Activated CD4-positive, alpha-beta T cell treated with anti-CD3 and anti-CD28 coated beads, Interleukin-2, amount 50 U/mL, for 1 hour (primary cell): ENCODE data around the gene MUTYH.
A peak's percentile ranks its signal among the peaks of the same experiment; 100 is the strongest.
"Not testable (repeated sequence)": the region's sequence is repeated elsewhere in the genome, so short reads cannot be mapped to it uniquely, and the experiment has no call there.

Source experiments
- DNase-seq: peaks from one replicate; pipeline ENCODE4 v3.0.0-alpha.2; 2020

MUTYH gene

DNA sequence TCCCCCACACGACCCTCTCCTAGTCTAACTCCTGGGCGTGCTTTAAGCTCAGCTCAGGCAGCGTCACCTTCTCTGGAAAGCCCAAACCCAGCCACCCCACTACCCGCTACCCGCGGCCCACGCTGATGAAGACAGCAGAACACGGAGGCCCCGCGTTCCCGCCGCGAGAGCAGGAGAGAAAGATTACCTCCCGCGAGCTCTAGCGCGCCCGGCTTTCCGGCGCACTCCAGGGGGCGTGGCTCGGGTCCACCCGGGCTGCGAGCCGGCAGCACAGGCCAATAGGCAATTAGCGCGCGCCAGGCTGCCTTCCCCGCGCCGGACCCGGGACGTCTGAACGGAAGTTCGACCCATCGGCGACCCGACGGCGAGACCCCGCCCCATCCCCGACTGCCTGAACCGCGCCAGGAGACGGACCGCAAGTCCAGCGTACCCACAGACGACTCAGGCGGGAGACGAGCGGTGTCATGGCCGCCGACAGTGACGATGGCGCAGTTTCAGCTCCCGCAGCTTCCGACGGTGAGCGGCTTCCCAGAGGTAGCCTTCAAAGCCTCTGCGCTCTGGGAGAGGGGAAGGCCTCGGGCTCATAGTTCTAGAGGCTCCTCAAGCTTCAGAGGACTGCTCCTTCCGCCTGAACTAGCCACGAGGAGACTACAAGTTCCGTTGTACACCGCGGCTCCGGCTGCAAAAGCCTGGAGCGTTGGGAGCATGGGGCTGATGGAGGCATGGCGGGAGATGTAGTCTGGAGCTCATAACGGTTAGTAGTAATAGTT is at the start of gene MUTYH, which contains the start of gene TOE1:
Gene MUTYH, minus strand, starts transcription at position 652 of the 770 bp plus-strand sequence. CDS start 5,935 bp downstream, outside the sequence.
Gene TOE1, plus strand, starts transcription at position 382 of the 770 bp plus-strand sequence. Its CDS starts 83 bp downstream, at position 465.
- DNase-seq, result peak; percentile 87

DNA sequence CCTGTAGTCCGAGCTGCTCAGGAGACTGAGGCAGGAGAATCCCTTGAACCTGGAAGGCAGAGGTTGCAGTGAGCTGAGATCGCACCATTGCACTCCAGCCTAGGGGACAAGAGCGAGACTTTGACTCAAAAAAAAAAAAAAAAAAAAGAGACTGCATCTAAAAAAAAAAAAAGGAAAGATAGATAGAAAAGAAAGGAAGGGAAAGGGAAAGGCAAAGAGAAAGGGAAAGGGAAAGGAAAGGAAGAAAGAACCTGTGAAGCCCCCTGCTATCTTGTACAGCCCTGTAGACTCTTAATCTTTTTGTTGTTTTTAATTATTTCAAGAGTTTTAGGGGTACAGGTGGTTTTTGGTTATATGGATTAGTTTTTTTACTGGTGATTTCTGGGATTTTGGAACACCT is 46.0 kb upstream of the MUTYH start:
- DNase-seq, result no peak

DNA sequence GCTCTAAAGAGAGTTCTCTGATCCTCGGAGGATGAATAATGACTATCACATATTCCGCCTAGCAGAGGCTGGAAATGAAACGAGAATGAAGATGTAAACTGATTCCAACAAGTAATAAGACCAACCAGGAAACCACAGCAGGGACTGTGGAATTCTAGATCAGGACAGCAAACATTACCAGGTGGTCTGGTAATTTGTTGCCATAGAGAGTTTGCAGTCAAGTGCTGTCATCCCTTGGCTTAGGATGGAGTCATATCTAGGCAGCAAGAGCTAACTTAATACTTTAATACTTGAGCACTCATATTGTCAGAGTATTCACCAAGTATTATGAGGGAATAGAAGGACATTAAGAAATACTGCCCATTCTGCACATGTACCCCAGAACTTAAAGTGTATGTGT is 45.1 kb upstream of the MUTYH start:
- DNase-seq, result no peak

DNA sequence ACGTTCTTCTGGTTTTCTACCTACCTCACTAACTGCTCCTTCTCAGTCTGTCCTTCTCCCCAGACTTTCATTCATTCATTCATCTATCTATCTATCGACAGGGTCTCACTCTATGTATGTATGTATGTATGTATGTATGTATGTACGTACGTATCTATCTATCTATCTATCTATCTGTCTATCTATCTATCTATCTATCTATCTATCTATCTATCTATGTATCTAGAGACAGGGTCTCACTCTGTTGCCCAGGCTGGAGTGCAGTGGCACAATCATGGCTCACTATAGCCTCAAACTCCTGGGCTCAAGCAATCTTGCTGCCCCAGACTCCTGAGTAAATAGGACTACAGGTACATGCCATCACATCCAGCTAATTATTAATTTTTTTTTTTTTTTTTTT is 44.0 kb upstream of the MUTYH start:
- DNase-seq, result not testable (repeated sequence)

DNA sequence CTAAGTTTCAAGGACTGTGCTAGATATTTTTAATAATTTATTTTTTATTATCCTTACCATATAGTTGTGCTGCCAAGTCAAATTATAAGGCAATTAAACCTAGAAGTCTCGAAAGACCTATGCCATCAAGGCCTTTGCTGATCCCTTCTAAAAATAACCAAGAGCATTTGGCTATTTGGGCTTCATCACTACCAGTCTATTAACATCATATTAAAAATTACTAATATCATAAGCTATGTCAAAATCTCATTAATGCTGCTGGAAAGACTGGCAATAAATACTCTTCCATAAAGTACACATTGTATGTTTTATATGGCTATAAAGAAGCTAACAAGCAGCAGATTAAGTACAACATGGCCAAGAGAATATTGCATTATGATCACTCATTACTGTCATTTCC is 43.0 kb upstream of the MUTYH start:
- no peak for DNase-seq

DNA sequence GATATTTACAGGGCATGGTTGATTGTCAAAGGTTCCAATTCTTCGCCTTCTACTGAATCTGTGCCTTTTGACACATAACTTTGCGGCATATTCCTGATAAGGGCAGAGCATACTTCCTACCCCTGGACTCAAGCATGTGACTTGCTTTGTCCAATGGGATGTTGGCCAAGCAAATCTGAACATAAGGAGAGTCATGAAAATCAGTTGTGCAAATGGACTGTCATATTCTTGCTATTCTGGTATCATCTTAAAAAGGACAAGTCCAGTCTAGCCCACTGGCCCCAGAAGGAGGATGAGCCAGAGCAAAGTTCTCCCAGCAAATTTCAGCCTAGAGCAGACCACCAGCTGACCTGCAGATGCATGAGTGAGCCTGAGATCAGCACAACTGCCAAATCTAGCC is 41.0 kb upstream of the MUTYH start:
- DNase-seq, result no peak

DNA sequence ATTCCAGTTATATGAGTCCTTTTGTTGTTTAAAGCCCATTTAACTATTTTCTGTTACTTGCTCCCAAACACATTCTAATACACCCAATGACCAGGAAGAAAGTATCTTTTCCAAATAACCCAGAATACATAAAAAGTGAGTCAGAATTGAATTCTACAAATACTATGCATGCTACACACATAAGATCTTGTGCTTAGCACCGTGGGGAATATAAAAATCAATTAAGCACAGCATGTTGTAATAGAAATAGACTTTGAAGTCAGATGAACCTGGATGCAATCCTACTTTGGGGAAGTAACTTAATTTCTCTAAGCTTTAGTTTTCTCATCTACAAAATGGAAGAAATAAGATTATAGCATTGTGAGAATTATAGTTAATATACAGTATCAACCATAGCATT is 40.5 kb upstream of the MUTYH start:
- DNase-seq, result no peak

DNA sequence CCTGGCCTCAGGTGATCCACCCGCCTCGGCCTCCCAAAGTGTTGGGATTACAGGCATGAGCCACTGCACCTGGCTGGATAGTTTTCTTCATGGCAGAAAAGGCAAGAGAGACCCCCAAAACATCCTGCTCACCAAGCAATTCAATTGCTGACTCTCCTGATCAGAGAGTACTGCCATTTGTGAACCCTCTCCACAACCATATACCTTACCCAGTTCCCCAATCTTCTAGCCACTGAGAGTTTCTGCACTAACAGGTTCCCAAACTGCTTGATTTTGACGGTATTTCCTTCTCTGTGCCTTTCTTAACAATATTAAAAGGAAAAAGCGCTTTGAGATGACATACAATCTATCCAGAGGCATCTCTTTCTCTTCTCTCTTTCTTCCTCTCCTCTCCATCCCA is 39.9 kb upstream of the MUTYH start:
- DNase-seq, result no peak

DNA sequence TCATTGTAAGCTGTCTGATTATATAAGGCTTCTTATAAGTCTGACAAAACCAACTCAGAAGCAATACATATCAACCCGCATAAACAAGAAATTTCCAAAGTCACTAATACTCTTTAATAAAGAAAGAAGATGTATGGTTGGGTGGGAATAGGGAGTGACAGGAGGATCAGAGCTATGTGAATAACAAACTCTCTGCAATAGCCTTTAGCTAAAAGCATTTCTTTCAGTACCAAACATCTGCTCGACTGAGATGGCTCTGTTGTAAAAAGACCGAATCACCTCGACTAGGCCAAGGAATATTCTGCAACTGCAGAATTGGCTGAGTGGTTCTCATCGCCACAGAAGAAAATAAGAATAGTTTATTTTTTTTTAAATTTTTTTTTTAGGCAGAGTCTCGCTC is 39.3 kb upstream of the MUTYH start:
- no peak for DNase-seq

DNA sequence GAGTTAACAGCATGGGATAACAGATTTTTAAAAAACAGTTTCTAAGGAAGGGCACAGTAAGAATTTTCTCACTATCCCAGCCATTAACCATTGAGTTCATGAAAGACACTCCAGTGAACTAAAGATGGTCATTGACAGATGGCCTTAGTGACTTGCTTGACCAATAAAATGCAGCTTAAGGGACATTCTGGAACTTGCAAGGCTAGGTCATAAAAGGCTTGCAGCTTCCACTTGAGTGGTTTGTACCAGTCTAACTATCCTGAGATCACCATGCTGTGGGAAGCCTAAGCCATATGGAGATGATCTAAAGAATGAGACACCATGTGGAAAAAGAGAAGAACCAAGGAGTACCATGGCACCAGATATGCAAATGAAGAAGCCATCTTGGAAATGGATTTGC is 37.9 kb upstream of the MUTYH start:
- DNase-seq, result no peak

DNA sequence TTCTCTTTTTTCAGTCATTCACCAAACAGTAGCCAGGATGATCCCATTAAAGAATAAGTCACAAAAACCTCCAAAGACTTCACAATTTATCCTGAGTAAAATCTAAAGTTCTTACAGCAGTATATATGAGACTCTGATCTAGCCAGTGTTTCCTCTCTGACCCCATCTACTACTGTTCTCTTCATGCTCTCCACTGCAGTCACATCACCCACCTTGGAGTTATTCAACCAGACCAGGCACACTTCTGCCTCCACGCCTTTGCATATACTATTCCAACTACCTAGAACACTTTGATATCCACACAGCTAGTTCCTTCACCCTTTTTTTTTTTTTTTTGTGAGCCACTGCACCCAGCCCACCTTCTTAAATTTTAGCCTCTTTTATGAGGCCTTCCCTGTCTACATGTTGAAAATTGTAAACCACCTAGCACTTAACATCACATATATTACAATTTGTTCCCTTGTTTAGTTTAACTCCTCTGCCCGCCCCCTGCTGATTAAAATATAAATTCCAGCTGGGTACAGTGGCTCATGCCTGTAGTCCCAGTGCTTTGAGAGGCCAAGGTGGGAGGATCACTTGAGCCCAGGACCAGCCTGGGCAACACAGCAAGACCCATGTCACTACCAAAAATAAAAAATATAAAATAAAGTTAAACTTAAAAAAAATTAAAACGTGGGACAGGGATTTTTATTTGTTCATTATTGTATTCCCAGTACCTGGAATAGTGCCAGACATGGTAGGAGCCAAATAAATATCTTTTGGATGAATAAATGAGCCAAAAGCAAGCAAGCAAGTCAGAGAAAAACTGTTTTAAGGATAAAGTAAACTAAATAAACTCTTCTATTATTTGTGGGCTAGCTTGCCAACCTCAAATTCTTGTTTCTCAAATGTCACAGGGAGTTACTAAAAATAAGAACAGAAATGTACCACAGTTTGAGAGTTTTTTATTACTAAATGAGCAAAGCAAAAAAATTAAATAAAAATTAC is 35.2 kb upstream of the MUTYH start:
- DNase-seq, result no peak

DNA sequence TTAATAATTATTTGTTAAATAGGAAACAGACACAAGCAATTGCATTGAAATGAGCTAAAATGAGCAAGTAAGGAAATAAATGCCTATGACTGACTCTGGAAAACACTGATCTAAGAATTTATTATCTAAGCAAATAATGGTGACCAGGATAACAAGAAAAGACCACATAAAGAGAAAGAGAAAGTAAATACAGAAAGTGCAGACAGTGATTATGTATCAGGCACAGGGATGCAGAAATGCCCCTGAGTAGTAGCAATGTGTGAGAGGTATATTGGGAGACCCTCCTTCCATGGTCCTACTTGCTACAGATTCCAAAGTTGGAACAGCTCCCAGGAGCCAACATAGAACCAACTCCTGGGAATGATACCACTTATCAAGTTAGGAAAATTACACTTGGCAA is 33.3 kb upstream of the MUTYH start:
- no peak for DNase-seq

DNA sequence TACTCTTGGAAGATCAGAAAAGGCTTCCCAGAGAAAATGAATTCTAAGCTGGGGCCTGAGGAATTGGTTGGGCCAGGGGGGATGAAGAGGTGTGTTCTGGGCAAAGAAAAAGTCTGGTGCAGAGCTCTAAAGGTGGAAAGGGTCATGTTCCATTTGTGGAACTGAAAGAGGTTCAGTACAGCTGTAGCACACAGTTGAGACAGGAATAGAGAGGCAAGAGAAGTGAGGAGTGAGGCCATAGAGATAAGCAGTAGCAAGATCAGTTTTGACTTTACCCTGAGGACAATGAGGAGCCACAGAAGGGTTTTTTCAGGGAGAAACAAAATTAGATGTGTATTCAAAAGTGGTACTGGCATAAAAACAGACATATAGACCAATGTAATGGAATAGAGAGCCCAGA is 30.3 kb upstream of the MUTYH start:
- no peak for DNase-seq

DNA sequence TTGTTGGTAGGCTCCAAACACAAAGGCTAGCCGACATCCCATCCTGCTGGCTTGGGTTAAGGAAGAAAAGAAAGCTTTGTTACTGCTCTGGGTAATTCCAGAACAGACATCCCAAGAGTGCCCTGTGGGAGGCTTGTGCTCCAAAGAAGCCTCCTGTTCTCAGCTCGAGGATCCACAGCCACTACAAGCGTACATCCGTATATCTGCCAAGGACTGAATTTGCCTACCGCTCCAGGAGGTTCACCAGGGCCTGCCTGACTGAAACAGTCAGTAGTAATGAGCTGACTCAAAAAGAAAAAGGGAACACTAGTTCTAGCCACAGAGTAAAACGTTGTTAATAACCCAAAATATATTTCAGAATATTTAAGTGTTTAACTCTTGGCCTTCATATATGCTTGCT is 24.8 kb upstream of the MUTYH start:
- DNase-seq, result no peak

DNA sequence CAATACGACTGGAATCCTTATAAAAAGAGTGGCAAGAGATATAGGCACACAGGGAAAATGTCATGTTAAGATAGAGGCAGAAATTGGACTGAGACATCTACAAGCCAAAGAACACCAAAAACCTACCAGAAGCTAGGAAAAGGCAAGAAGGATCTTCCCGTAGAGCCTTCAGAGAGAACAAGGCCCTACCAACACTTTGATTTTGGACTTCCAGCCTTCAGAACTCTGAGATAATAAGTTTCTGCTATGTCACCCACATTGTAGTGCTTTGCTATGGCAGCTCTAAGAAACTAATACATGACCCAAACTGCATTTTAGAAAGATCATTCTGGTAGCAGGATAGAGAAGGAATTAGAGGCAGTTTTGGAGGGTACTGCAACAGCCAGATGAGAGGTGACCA is 24.1 kb upstream of the MUTYH start:
- no peak for DNase-seq

DNA sequence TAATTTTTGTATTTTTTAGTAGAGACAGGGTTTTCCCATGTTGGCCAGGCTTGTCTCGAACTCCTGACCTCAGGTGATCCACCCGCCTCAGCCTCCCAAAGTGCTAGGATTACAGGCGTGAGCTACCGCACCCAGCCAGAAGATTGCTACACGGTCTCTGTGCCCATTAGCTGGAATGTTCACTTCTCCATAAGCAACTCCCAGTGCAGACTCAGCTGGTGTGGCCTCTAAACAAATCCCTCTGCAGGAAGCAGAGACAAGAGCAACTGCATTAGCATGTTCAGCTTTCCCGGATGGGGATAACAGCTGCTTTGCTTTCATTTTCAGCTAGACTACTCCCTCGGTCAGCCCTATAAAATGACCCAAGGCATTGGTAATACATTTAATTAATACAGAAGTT is 20.7 kb upstream of the MUTYH start:
- not testable (repeated sequence) for DNase-seq

DNA sequence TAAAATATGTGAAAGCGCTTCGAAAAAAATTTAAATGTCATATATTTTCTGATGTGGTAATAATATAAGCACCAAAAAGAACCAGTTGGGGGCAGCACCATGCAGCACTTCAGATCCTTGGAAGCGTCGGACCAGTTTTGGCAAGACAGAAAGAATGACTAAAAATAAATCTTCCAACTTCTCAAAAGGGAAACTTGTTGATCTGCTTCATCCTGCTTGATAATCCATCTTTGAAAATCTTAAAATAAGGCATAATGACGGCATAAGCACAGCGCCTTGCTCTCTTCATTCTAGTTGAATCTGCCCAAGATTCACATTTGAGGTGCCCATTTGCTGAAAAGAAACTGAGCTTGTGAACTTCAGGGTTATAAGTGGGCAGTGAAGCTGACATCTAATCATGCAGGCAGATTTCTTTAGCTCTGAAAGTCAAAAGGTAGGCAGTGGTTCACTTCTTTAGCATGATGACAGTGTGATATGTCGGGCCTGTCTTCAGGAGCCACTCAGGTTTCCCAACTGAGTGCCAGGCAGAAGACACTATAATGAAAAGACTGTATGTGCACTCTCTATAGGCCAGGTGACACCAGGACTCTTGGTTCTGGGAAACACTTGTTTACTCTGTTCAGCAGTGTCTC is 19.8 kb upstream of the MUTYH start:
- peak; percentile 36 for DNase-seq

DNA sequence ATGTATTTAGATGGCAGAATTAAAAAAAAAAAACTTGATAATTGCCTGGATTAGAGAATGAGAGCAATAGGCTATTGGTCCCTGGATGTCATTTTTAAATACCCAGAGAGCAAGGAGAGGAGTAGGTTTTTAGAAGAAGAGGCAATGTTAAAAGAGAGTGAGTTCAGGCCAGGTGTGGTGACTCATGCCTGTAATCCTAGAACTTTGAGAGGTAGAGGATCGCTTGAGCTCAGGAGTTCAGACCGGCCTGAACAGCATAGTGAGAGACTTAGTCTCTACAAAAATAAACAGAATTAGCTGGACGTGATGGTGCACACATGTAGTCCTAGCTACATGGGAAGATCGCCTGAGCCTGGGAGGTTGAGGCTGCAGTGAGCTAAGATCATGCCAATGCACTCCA is 15.9 kb upstream of the MUTYH start:
- DNase-seq, result no peak

DNA sequence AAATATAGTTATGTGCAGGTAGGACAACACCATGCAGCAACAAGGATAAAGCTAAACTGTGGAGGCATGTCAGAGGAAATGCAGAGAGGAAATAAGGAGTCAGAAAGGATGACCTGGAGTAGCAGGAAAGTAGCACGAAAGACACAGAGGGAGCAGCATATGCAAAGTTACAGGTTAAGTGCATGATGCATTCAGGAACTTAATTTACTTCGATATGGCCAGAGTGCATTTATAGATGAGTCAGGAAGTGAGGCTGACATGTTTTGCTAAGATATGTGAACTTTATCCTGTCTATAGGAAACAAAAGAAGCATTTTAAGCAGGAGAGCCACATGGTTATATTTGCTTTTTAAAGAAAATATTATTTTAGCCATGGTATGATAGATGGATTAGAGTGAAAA is 15.4 kb upstream of the MUTYH start:
- DNase-seq, result no peak

DNA sequence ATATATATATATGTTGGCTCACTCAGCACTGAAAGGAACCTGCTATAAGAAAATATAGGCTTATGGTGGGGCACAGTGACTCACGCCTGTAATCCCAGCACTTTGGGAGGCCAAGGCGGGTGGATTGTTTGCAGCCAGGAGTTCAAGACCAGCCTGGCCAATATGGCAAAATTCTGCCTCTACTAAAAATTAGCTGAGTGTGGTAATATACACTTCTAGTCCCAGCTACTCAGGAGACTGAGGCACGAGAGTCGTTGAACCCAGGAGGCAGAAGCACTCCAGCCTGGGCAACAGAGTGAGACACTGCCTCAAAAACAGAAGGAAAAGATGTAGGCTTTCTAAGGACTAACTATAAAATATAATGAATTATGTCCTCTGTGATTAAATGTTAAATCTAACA is 14.6 kb upstream of the MUTYH start:
- no peak for DNase-seq

DNA sequence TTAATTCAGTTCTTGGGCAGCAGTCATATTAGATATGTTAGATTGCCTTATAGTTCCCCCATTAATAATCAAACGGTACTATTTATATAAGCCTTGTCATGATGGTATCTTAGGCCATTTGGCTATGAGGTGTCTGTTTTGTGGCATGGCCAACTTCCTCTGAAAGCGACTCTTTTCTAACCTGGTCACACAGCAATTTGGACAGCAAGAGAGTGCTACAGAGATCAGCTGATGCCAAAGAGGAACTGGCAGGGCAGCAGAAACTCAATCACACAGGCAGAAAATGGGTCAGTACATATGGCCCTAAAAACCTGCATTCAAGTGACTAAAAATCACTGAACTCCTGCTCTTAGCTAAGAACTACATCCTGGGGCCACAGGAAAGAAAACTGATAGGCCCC is 13.4 kb upstream of the MUTYH start:
- DNase-seq, result no peak

DNA sequence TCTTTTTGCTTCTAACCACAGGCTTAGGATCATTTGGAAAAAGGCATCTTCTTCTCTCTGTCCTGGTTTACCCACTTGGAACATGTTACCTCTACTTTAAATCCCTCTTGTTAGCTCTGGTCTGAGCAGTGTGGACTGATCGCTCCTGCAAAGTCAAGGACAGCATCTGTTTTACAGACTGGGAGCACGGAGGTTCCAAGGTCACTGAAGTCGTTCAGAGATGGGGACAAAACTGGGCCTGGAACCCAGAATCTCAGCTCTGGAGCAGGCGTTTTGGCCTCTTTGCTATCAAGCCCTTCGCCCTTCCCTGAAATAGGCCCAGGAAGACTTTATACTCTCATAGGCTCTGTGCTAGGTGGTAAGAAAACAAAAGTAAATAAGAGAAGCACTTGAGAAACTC is 11.3 kb upstream of the MUTYH start:
- no peak for DNase-seq

DNA sequence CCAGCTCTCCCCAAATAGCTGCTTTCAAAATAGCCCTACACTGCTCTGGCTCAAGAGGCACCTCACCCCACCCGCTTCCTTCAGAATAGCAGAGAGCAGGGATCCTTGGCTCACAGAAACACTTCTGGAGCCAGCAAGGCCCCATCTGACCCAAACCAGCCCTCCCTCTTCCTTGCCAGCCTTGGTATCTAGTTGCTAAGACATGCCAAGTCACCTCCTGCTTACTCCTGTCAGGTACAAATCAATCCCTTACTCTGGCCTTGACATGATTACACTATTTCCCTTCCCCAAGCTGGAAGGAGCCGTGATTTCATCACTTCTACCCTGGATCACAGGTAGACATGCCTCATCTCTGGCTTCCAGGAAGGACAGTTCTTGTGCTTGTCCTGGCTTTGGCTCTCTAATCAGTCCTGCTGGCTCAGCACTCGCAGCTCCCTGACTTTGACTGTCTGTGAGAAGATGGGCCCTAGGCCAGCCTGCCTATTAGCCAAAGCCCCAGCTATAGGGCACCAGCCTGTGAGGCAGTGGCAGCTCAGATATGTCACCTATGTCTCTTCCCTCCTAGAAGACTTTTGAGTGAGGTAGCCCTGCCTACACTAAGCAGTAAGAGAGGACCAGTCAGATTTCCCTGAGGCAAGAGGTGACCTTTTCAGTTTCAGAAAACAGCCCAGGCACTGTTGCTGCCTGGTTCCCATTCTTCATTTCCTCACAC is 8.9 kb upstream of the MUTYH start:
- DNase-seq, result no peak
